GM23248 (cell line): ENCODE results near the gene CSTPP1.

Source experiments
- EZH2 ChIP-seq: fragments of 200-600 bp; sonication (generic); IDR thresholded peaks from 2 replicates; pipeline ENCODE4 v1.6.1; 2018; ENCODE audit warnings: antibody characterized with exemption, mild to moderate bottlenecking; ENCODE audit not compliant: insufficient read depth, poor library complexity, severe bottlenecking
- EZH2phosphoT487 ChIP-seq: fragments of 200-600 bp; sonication (generic); IDR thresholded peaks from 2 replicates; pipeline ENCODE4 v1.6.1; 2018; ENCODE audit warnings: antibody characterized with exemption, moderate library complexity, mild to moderate bottlenecking, low read depth; ENCODE audit not compliant: insufficient read depth

- TF ChIP-seq EZH2 (no peak), EZH2phosphoT487 (no peak)
Measured at GRCh38 chr11:46967962-46968361, 31.4 kb downstream of the CSTPP1 start.
